Measurements from ENCODE around the gene CDH23.

CDH23 gene

GRCh38 chr10:71623098-71623985, 226.6 kb downstream of the CDH23 start:
- Histone ChIP-seq H3K4me1 (peaks cover 24% of the 10 kb centered on the region), H3K27ac (no peak overlapping the region), H3K4me2 (ENCODE audit: low read length) (no peak overlapping the region), H2AFZ (peak overlapping the region; percentile 38), H3K36me3 (ENCODE audit: control insufficient read depth, insufficient read depth, low read length) (no peaks in the 10 kb centered on the region), H3K79me2 (peaks cover 12% of the 10 kb centered on the region), H3K4me3 (ENCODE audit: low read depth, low read length) (no peak overlapping the region), H3K9ac (no peak overlapping the region), H3K9me3 (ENCODE audit: control insufficient read depth, low read length) (no peaks in the 10 kb centered on the region), H3K27me3 (ENCODE audit: control insufficient read depth, insufficient read depth, low read length) (no peaks in the 10 kb centered on the region)
- peak; percentile 9 for TF ChIP-seq CTCF (IDR thresholded peaks at IDR 0.05)

GRCh38 chr10:71623986-71624291, 227.2 kb downstream of the CDH23 start:
- Histone ChIP-seq H3K9me3 (ENCODE audit: control insufficient read depth, low read length) (no peaks in the 10 kb centered on the region), H3K27me3 (ENCODE audit: control insufficient read depth, insufficient read depth, low read length) (no peaks in the 10 kb centered on the region), H3K4me1 (peaks cover 24% of the 10 kb centered on the region), H3K4me3 (ENCODE audit: low read depth, low read length) (no peak overlapping the region), H3K27ac (no peak overlapping the region), H3K4me2 (ENCODE audit: low read length) (no peak overlapping the region), H3K36me3 (ENCODE audit: control insufficient read depth, insufficient read depth, low read length) (no peaks in the 10 kb centered on the region), H3K9ac (no peak overlapping the region), H2AFZ (no peak overlapping the region), H3K79me2 (peaks cover 12% of the 10 kb centered on the region)
- no peak for TF ChIP-seq CTCF (IDR thresholded peaks at IDR 0.05)

- H3K9ac ChIP-seq, result no peak overlapping the region
- no peak overlapping the region for H3K27ac ChIP-seq
- no peaks in the 10 kb centered on the region for H3K27me3 ChIP-seq (ENCODE audit: control insufficient read depth, insufficient read depth, low read length)
- H3K36me3 ChIP-seq (ENCODE audit: control insufficient read depth, insufficient read depth, low read length), result no peaks in the 10 kb centered on the region
- H3K9me3 ChIP-seq (ENCODE audit: control insufficient read depth, low read length), result no peaks in the 10 kb centered on the region
- no peak overlapping the region for H3K4me3 ChIP-seq (ENCODE audit: low read depth, low read length)
- peaks cover 12% of the 10 kb centered on the region for H3K79me2 ChIP-seq
- TF ChIP-seq CTCF (IDR thresholded peaks at IDR 0.05), result no peak
- H3K4me2 ChIP-seq (ENCODE audit: low read length), result no peak overlapping the region
- no peak overlapping the region for H2AFZ ChIP-seq
- H3K4me1 ChIP-seq, result peaks cover 22% of the 10 kb centered on the region
These were observed 228.9 kb downstream of the CDH23 start for GRCh38 chr10:71625445-71626175.

- no peak overlapping the region for H3K4me3 ChIP-seq (ENCODE audit: low read depth, low read length)
- no peaks in the 10 kb centered on the region for H3K36me3 ChIP-seq (ENCODE audit: control insufficient read depth, insufficient read depth, low read length)
- no peak overlapping the region for H3K4me2 ChIP-seq (ENCODE audit: low read length)
- H3K79me2 ChIP-seq, result peaks cover 11% of the 10 kb centered on the region
- peaks cover 19% of the 10 kb centered on the region for H3K4me1 ChIP-seq
- no peak overlapping the region for H3K27ac ChIP-seq
- no peak overlapping the region for H3K9ac ChIP-seq
- H3K27me3 ChIP-seq (ENCODE audit: control insufficient read depth, insufficient read depth, low read length), result no peaks in the 10 kb centered on the region
- no peak overlapping the region for H2AFZ ChIP-seq
- no peak for TF ChIP-seq CTCF (IDR thresholded peaks at IDR 0.05)
- H3K9me3 ChIP-seq (ENCODE audit: control insufficient read depth, low read length), result no peaks in the 10 kb centered on the region
These were observed 230.7 kb downstream of the CDH23 start for GRCh38 chr10:71627230-71627939.
